Ascending aorta (tissue), 2 donors: Measurements from ENCODE around the gene SH3PXD2A. TPM values are rescaled to one million over a fixed set of nuclear protein-coding genes. Genes with fewer than 3 reads are reported as not detected.

ENCODE experiments used
- DNase-seq, 2 donors: peaks; one replicate each; pipeline ENCODE4 v3.0.0-alpha.2; 2019; ENCODE audit warnings: low spot score in 2 of 2
- H3K27ac ChIP-seq, 2 donors: fragments of 200-600 bp; sonication (generic); one replicate each; pipeline ENCODE4 v1.5.1; 2016 to 2017; ENCODE audit warnings: mild to moderate bottlenecking in 1 of 2
- H3K27me3 ChIP-seq: fragments of 200-600 bp; sonication (generic); one replicate; pipeline ENCODE4 v1.5.1; 2017
- H3K36me3 ChIP-seq, 2 donors: fragments of 200-600 bp; sonication (generic); one replicate each; pipeline ENCODE4 v1.5.1; 2016
- H3K4me1 ChIP-seq, 2 donors: fragments of 200-600 bp; sonication (generic); one replicate each; pipeline ENCODE4 v1.5.1; 2016 to 2017; ENCODE audit warnings: mild to moderate bottlenecking in 1 of 2
- H3K4me3 ChIP-seq, 2 donors: fragments of 200-600 bp; sonication (generic); one replicate each; pipeline ENCODE4 v1.5.1; 2016 to 2017; ENCODE audit warnings: mild to moderate bottlenecking in 1 of 2
- H3K9me3 ChIP-seq, 2 donors: fragments of 200-600 bp; sonication (generic); one replicate each; pipeline ENCODE4 v1.5.1; 2016
- CTCF ChIP-seq, 3 experiments: fragments of 200-600 bp in 2 of 3; fragments of 450-650 bp in 1 of 3; sonication (generic) in 2 of 3; IDR thresholded peaks; one replicate each; pipeline ENCODE4 v1.5.1; 2016 to 2019; ENCODE audit warnings: antibody characterized with exemption in 3 of 3, mild to moderate bottlenecking in 1 of 3, moderate library complexity in 1 of 3
- intact Hi-C: fragments of 100-400 bp; cut with DNase I; formaldehyde crosslinking; loops from one replicate; pipeline ENCODE4 v1.15.1; 2023
- total RNA-seq: library from RNA; depleted of rRNA; stranded (reverse); fragments of >200 nt; gene quantifications from one replicate; pipeline ENCODE4 v1.1.0, GENCODE V29; 2016

Gene SH3PXD2A
- total RNA-seq, 1 donor from 2014 or later, result 50.0 TPM

GRCh38 chr10:103584216-103585010 is 271.0 kb downstream of the SH3PXD2A start:
- DNase-seq, result no peak
- peaks cover 0 to 4% of the 10 kb centered on the region in 2 donors for H3K36me3 ChIP-seq
- H3K27ac ChIP-seq, result no peak overlapping the region
- peaks cover 0 to 5% of the 10 kb centered on the region in 2 donors for H3K9me3 ChIP-seq
- intact Hi-C loops, result no loop called here
- TF ChIP-seq CTCF (IDR thresholded peaks at IDR 0.05), result no peak
- H3K27me3 ChIP-seq, result no peaks in the 10 kb centered on the region
- H3K4me1 ChIP-seq, result no peaks in the 10 kb centered on the region
- peak overlapping the region; percentile 39 to 42 for H3K4me3 ChIP-seq

GRCh38 chr10:103583871-103584215 is 271.5 kb downstream of the SH3PXD2A start:
- Histone ChIP-seq H3K36me3 (peaks cover 0 to 4% of the 10 kb centered on the region in 2 donors), H3K4me1 (no peaks in the 10 kb centered on the region), H3K4me3 (no peak overlapping the region), H3K27me3 (no peaks in the 10 kb centered on the region), H3K27ac (no peak overlapping the region), H3K9me3 (peaks cover 0 to 5% of the 10 kb centered on the region in 2 donors)
- DNase-seq, result no peak
- intact Hi-C loops, result no loop called here
- TF ChIP-seq CTCF (IDR thresholded peaks at IDR 0.05), result no peak

- Histone ChIP-seq H3K27me3 (no peaks in the 10 kb centered on the region), H3K36me3 (no peaks in the 10 kb centered on the region), H3K27ac (no peak overlapping the region), H3K9me3 (peaks cover 0 to 2% of the 10 kb centered on the region in 2 donors), H3K4me1 (no peaks in the 10 kb centered on the region), H3K4me3 (no peak overlapping the region)
- no peak for DNase-seq
- no peak for TF ChIP-seq CTCF (IDR thresholded peaks at IDR 0.05)
- intact Hi-C loops, result no loop called here
Measured at GRCh38 chr10:103582331-103583123, 272.8 kb downstream of the SH3PXD2A start.

GRCh38 chr10:103581499-103581898 is 273.9 kb downstream of the SH3PXD2A start:
- Histone ChIP-seq H3K4me3 (no peak overlapping the region), H3K36me3 (no peaks in the 10 kb centered on the region), H3K4me1 (no peaks in the 10 kb centered on the region), H3K27me3 (no peaks in the 10 kb centered on the region), H3K27ac (no peak overlapping the region), H3K9me3 (no peaks in the 10 kb centered on the region)
- intact Hi-C loops, result no loop called here
- TF ChIP-seq CTCF (IDR thresholded peaks at IDR 0.05), result no peak
- DNase-seq, result no peak

- DNase-seq, result no peak
- Histone ChIP-seq H3K27me3 (no peaks in the 10 kb centered on the region), H3K4me1 (no peaks in the 10 kb centered on the region), H3K27ac (no peak overlapping the region), H3K4me3 (no peak overlapping the region), H3K36me3 (no peaks in the 10 kb centered on the region), H3K9me3 (no peaks in the 10 kb centered on the region)
- intact Hi-C loops, result no loop called here
- no peak for TF ChIP-seq CTCF (IDR thresholded peaks at IDR 0.05)
Measured at GRCh38 chr10:103580430-103580829, 274.9 kb downstream of the SH3PXD2A start.
